ENCODE results near the gene THRB.

DNA sequence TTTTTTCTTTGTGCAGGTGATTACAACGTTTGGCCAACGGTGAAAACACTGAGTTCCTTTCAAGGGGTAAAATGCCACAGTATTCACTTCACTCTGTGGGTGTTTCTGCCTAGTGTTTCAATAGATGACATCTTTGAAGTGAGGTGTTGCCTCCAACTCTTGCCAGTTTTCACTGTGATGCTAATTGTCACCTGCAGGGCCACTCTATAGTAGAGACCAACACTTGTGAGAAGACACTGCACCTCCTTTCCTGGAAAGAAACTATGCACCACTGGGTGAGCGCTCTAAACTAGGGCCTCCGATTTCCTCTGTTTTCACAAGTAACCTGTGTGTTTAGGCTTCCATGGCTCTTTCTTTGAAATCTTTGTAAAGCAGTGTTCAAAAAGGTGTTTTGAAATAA, 98.3 kb downstream of the THRB start:
- TF ChIP-seq ZNF740 (CRISPR knock-in tag; IDR thresholded peaks at IDR 0.05) (no peak), ZNF740 (tag; IDR thresholded peaks at IDR 0.05) (no peak), ZNF609 (CRISPR knock-in tag; IDR thresholded peaks at IDR 0.05; ENCODE audit: borderline replicate concordance) (no peak), TRIM24 (IDR thresholded peaks at IDR 0.05) (no peak), MTA2 (IDR thresholded peaks at IDR 0.05; ENCODE audit: low read depth) (no peak), POLR2A (conservative IDR thresholded peaks at IDR 0.05) (no peak), CEBPB (tag; IDR thresholded peaks at IDR 0.05) (no peak), NCOA1 (IDR thresholded peaks at IDR 0.05; ENCODE audit: low read depth) (no peak), SP1 (CRISPR knock-in tag; IDR thresholded peaks at IDR 0.05) (no peak), USF2 (CRISPR knock-in tag; IDR thresholded peaks at IDR 0.05) (no peak), KDM4B (IDR thresholded peaks at IDR 0.05; ENCODE audit: borderline replicate concordance in 2 of 2, low read depth in 1 of 2) (no peak), PKNOX1 (IDR thresholded peaks at IDR 0.05) (no peak)
- TF ChIP-seq, protein P1, sequence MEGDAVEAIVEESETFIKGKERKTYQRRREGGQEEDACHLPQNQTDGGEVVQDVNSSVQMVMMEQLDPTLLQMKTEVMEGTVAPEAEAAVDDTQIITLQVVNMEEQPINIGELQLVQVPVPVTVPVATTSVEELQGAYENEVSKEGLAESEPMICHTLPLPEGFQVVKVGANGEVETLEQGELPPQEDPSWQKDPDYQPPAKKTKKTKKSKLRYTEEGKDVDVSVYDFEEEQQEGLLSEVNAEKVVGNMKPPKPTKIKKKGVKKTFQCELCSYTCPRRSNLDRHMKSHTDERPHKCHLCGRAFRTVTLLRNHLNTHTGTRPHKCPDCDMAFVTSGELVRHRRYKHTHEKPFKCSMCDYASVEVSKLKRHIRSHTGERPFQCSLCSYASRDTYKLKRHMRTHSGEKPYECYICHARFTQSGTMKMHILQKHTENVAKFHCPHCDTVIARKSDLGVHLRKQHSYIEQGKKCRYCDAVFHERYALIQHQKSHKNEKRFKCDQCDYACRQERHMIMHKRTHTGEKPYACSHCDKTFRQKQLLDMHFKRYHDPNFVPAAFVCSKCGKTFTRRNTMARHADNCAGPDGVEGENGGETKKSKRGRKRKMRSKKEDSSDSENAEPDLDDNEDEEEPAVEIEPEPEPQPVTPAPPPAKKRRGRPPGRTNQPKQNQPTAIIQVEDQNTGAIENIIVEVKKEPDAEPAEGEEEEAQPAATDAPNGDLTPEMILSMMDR (IDR thresholded peaks at IDR 0.05 in 2 of 3, conservative IDR thresholded peaks at IDR 0.05 in 1 of 3; ENCODE audit: insufficient read depth in 2 of 3, low read depth in 1 of 3, low read length in 3 of 3), result no peak
- TF ChIP-seq, protein P2, sequence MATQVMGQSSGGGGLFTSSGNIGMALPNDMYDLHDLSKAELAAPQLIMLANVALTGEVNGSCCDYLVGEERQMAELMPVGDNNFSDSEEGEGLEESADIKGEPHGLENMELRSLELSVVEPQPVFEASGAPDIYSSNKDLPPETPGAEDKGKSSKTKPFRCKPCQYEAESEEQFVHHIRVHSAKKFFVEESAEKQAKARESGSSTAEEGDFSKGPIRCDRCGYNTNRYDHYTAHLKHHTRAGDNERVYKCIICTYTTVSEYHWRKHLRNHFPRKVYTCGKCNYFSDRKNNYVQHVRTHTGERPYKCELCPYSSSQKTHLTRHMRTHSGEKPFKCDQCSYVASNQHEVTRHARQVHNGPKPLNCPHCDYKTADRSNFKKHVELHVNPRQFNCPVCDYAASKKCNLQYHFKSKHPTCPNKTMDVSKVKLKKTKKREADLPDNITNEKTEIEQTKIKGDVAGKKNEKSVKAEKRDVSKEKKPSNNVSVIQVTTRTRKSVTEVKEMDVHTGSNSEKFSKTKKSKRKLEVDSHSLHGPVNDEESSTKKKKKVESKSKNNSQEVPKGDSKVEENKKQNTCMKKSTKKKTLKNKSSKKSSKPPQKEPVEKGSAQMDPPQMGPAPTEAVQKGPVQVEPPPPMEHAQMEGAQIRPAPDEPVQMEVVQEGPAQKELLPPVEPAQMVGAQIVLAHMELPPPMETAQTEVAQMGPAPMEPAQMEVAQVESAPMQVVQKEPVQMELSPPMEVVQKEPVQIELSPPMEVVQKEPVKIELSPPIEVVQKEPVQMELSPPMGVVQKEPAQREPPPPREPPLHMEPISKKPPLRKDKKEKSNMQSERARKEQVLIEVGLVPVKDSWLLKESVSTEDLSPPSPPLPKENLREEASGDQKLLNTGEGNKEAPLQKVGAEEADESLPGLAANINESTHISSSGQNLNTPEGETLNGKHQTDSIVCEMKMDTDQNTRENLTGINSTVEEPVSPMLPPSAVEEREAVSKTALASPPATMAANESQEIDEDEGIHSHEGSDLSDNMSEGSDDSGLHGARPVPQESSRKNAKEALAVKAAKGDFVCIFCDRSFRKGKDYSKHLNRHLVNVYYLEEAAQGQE (IDR thresholded peaks at IDR 0.05; ENCODE audit: borderline replicate concordance), result no peak
- TF ChIP-seq, protein P2 (CRISPR knock-in tag; IDR thresholded peaks at IDR 0.05; ENCODE audit: low read depth), result no peak
- TF ChIP-seq, protein P3, sequence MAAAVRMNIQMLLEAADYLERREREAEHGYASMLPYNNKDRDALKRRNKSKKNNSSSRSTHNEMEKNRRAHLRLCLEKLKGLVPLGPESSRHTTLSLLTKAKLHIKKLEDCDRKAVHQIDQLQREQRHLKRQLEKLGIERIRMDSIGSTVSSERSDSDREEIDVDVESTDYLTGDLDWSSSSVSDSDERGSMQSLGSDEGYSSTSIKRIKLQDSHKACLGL (CRISPR knock-in tag; IDR thresholded peaks at IDR 0.05; ENCODE audit: borderline replicate concordance, poor library complexity, severe bottlenecking), result no peak

All from K562 (cell line).